Measurements from ENCODE around the gene CDC25C.
"Not testable (repeated sequence)": the region's sequence is repeated elsewhere in the genome, so short reads cannot be mapped to it uniquely, and the experiment has no call there.

The CDC25C gene

GRCh38 chr5:138346889-138347288 lies 15.3 kb upstream of the CDC25C start:
- no peak for DNase-seq (ENCODE audit: low read depth in 2 of 2)

DNA sequence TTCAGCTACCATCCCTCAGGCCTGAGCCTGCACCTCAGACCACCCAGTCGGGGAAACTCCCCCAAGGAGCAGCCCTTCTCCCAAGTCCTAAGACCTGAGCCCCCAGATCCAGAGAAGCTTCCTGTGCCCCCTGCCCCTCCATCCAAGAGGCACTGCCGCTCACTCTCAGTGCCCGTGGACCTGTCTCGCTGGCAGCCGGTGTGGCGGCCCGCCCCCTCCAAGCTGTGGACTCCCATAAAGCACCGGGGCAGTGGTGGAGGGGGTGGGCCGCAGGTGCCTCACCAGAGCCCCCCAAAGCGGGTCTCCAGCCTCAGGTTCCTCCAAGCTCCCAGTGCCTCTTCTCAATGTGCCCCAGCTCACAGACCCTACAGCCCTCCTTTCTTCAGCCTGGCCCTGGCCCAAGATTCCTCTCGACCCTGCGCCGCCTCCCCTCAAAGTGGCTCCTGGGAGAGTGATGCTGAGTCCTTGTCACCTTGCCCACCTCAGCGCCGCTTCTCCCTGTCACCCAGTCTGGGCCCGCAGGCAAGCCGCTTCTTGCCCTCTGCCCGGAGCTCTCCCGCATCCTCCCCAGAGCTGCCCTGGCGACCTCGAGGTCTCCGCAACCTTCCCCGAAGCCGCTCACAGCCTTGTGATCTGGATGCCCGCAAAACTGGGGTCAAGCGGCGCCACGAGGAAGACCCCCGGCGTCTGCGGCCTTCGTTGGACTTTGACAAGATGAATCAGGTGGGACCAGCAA lies 13.5 kb upstream of the CDC25C start:
- DNase-seq (ENCODE audit: low read depth in 2 of 2): no peak

DNA sequence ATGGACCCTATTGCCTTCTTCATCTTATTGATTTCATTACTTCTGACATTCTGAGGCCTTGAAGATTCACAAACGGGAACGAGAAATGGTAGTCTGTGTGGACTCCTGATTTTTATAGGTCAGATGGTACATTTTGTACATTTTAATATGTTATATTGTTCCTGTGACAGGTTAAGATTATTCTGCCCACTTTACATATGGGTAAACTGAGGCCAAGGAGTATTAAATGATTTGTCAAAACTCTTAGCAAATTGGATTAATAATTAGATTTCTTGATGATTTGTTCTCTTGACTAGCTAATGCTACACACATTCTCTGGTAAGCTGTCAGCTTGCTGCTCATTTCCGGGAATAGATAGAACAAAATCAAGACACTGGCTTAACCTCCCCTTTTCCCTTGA lies 8.4 kb upstream of the CDC25C start:
- DNase-seq (ENCODE audit: low read depth in 2 of 2): no peak

GRCh38 chr5:138339464-138339863 lies 7.9 kb upstream of the CDC25C start:
- no peak for DNase-seq (ENCODE audit: low read depth in 2 of 2)

- no peak for DNase-seq (ENCODE audit: low read depth in 2 of 2)
Measured at GRCh38 chr5:138339091-138339456, 7.5 kb upstream of the CDC25C start.

GRCh38 chr5:138338411-138339090 lies 6.9 kb upstream of the CDC25C start:
- no peak for DNase-seq (ENCODE audit: low read depth in 2 of 2)

DNA sequence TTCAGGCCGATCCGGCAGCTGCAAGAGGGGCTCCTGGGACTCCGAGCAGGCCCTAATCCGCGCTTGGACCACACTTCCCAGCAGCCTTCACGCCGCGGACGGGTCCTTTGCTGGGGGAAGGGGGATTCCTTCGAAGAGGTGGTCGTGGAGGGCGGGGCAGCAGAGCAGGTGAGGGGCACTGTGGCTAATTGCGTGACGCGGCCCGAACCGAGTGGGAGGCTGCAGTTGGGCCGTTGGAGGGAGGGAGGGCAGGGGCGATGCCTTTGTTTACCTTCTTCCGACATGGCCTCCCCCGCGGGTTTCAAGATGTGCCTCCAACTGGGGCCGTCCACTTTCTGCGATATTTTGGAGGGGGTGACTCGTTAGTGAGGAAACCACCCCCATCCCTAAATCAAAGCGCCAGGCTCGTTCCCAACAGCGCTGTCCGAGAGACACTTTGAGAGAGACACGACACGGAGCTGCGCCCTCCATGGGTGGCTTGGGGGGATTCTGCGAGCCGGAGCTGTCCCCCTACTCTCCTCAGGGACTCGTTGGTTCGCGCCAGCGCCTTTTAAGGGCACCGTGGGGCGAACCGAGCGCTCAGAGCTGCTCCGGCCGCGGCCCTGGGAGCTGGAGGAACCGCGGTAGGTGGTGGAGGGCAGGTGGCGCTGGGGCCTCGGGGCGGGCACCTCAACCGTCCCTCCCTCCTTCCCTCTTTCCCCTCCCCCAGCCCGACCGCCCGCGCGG lies 6.2 kb upstream of the CDC25C start, which contains the start of gene FAM53C:
TSS of gene FAM53C (plus strand) at position 582 of the 726 bp plus-strand sequence. CDS start 3,070 bp downstream, outside the sequence.
- peak; percentile 82 to 87 for DNase-seq (ENCODE audit: low read depth in 2 of 2)

- DNase-seq (ENCODE audit: low read depth in 2 of 2): peak in 1 of 2 experiments; percentile 58
Measured at GRCh38 chr5:138336952-138337684, 5.5 kb upstream of the CDC25C start.

- DNase-seq (ENCODE audit: low read depth in 2 of 2): no peak
Measured at GRCh38 chr5:138334867-138335447, 3.4 kb upstream of the CDC25C start.

DNA sequence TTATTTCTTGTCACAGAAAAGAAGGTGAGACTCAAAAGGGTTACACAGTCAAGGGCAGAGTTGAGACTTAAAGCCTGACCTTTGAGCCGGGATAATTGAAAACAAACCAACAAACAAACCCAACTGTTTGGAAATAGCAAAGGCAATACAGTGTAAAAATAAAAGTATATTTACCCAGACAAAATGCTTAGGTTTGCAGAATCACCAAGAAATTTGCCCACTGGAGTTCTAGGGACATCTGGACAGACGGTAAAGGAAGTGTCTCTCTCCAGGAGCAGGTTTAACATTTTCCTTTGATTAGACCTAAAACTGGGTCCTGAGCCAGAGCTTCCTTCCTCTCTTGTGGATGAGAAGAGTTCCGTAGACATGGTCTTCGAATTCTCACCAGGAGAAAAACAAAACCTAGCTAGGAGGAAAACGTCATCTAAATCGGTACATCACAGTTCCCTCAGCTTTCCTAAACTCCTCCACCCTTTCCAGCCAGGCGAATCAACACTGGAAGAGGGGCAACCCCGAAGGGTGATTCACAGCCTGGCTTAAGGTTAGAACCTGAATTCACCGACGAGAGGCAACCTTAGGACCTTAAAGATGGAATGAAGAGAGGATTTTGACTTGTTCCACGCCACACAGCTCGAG lies 673 bp downstream of the CDC25C start:
- no peak for DNase-seq (ENCODE audit: low read depth in 2 of 2)

GRCh38 chr5:138318211-138318610 lies 13.4 kb downstream of the CDC25C start:
- not testable (repeated sequence) for DNase-seq (ENCODE audit: low read depth in 2 of 2)

GRCh38 chr5:138316355-138316754 lies 15.2 kb downstream of the CDC25C start:
- no peak for DNase-seq (ENCODE audit: low read depth in 2 of 2)

DNA sequence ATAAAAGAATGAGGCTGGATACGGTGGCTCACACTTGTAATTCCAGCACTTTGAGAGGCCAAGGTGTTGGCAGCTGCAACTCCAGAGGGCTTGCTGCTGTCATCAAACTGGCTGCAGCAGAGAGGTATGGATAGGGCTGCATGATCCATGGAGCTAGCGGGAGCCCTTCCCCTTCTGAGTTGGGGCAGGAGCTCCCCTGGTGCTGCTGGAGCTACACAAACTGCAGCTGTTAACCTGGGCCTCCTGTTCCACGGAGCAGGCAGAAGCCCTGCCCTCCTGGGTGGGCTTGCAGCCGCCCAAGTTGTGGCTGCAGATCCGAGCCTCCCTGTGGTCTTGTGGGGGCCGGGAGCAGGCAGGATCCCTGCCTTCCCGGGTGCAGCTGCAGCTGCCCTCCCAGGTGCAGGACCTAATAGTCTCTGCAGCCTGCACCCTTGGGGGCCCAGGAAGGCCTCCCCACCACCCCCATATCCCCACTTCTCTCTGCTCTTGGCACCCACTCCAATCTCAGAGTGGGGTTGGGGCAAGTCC lies 15.8 kb downstream of the CDC25C start:
- DNase-seq (ENCODE audit: low read depth in 2 of 2): no peak

- DNase-seq (ENCODE audit: low read depth in 2 of 2): no peak
Measured at GRCh38 chr5:138305797-138306196, 25.8 kb downstream of the CDC25C start.

GRCh38 chr5:138303372-138303771 lies 28.2 kb downstream of the CDC25C start:
- DNase-seq (ENCODE audit: low read depth in 2 of 2): no peak

DNA sequence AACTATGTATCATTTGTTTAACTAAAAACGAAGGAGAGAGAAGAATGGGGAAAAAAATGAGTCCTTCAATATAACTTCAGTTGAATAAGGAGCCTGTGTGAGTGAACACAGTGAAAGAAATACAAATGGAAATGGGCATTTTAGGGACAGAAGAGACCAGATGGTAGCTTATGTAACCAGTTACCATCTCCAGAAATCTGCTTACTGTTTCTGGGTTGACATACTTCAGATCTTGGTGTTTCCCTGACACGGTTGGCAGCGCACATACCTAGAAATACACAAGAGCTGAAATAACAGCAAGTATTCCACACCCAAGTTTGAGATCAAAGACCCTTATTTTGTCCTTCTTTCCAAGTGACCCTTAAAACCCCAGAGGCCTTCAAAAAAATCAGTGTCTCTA lies 42.3 kb downstream of the CDC25C start:
- DNase-seq (ENCODE audit: low read depth in 2 of 2): no peak

- DNase-seq (ENCODE audit: low read depth in 2 of 2): no peak
Measured at GRCh38 chr5:138287246-138287645, 44.4 kb downstream of the CDC25C start.

GRCh38 chr5:138282920-138283742 lies 48.5 kb downstream of the CDC25C start:
- peak in 1 of 2 experiments; percentile 13 for DNase-seq (ENCODE audit: low read depth in 2 of 2)

GRCh38 chr5:138280915-138281314 lies 50.7 kb downstream of the CDC25C start:
- no peak for DNase-seq (ENCODE audit: low read depth in 2 of 2)

All from fibroblast of skin of left biceps (primary cell).